ENCODE measurements around the gene CCSAP.

DNA sequence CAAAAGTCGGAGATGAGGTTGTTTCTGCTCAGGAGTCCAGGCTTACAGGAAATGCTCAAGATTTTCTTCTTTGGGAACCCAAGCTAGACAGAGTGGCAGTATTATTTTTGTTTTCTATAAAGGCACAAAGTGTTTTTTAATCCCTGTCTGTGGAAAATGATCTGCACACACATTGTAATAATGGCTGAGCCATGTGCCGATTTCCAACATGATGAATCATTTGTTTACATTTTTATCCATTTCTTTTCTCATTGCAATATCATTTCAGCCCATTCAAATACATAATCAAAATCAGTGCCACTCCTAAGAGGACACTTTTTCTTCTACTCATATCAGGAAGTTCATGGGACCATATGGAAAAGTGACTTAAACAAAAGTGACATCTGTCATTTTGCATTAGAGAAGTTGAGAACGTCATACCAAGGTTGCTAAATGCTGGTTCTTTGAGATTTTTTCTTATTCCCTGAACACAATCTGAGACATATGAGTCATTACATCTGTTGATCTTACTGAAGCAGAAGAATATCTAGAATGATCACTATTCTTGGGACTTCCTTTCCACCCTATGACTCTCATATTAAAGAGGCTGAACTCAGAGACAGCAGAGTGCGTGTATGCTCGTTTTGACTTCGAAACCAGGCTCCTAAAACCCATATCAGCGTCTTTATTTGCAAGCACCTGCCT is 46.2 kb upstream of the CCSAP start:
- TF ChIP-seq, protein P1, sequence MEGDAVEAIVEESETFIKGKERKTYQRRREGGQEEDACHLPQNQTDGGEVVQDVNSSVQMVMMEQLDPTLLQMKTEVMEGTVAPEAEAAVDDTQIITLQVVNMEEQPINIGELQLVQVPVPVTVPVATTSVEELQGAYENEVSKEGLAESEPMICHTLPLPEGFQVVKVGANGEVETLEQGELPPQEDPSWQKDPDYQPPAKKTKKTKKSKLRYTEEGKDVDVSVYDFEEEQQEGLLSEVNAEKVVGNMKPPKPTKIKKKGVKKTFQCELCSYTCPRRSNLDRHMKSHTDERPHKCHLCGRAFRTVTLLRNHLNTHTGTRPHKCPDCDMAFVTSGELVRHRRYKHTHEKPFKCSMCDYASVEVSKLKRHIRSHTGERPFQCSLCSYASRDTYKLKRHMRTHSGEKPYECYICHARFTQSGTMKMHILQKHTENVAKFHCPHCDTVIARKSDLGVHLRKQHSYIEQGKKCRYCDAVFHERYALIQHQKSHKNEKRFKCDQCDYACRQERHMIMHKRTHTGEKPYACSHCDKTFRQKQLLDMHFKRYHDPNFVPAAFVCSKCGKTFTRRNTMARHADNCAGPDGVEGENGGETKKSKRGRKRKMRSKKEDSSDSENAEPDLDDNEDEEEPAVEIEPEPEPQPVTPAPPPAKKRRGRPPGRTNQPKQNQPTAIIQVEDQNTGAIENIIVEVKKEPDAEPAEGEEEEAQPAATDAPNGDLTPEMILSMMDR (IDR thresholded peaks at IDR 0.05): no peak
- no peak for TF ChIP-seq ZFX (IDR thresholded peaks at IDR 0.05; ENCODE audit: borderline replicate concordance)

Measured in 22Rv1 (cell line).